Heart left ventricle (tissue), 13 donors: Measurements from ENCODE around the gene CCK.

Experiments
- POLR2A ChIP-seq, 2 donors: fragments of 450-650 bp; IDR thresholded peaks; one replicate each; pipeline ENCODE4 v1.6.1; 2017; ENCODE audit warnings: antibody characterized with exemption in 2 of 2, mild to moderate bottlenecking in 2 of 2, moderate library complexity in 2 of 2
- TF ChIP-seq, protein P1 (sequence below), 12 donors: fragments of 200-600 bp; sonication (generic) in 4 of 12; IDR thresholded peaks; one replicate each; pipeline versions ENCODE4 v1.5.0 to v1.8.0; 2018 to 2022; ENCODE audit warnings: antibody characterized with exemption in 12 of 12, mild to moderate bottlenecking in 5 of 12
- donor health status: ischemic (EF 13 %, LVEDD 7.1; RV severe dilation, severe dysfunction).
- donor health status: DM: no; HTN: yes; CAD: no.
- donor health status: DM: no; HTN: no; CAD: no.
- donor health status: ischemic (EF 25% LVEDD 6.9; RV normal size, moderate dysfunction).
- donor health status: ischemic (EF 25% LVEDD 5.7; RV mildly dilated, moderate dysfunction).
- donor health status: ischemic (EF 35%, LVEDD 5.7; RV mildly dilated, moderate dysfunction).
- donor health status: nonischemic (EF 11% LVEDD 7.7; RV severe dilation, severe dysfunction).
- donor health status: DM: yes; HTN: yes; CAD: no.
- donor health status: PGD.
- donor health status: ischemic (EF 29% LVEDD 5.4; RV normal size, mild dysfunction).
- donor health status: nonischemic (EF 23%, LVEDD 6.1; RV moderate dilation, normal function).

DNA sequence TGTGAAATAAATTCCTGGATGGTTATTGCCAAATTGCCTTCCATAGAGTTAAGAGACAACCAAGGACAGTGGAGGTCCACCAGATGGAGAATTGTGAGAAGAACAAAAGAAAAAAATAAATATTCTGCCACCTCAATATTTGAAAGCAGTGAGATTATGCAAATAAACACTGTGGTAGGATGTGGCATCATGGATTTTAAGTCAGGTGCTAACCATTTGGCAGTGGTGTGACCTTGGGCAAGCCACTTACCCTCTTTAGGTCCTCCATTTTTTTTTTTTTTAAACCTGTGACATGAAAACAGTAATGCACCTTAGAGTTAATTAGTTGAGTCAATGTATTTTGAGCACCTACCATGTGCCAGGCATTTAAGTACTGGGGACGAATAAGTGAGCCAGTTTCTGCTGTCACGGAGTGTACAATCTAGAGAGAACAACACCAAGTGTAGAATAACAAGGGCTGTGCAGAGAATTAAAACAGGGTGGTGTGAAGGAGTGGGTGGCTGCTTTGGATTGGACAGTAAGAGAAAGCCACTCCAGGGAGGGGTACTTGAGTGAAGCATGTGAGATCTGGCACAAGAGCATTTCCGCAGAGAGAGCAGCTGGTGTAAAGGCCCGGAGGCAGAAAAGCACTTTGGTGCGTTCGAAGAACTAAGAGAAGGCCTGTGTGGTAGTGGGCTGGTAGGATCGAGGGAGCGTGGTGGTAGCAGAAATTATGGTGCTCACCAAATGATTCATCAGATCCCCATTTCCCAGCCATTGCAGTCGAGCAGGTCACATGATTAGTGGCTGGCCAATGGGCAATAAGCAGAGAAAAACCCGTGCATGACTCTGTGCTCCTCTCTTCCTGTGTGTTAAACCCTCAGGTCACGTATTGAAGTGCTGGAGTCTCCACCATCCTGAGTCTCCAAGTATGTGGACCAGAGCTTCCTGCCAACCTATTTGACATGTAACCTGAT, 39.2 kb downstream of the CCK start:
- TF ChIP-seq POLR2A (IDR thresholded peaks at IDR 0.05): no peak
- TF ChIP-seq, protein P1, sequence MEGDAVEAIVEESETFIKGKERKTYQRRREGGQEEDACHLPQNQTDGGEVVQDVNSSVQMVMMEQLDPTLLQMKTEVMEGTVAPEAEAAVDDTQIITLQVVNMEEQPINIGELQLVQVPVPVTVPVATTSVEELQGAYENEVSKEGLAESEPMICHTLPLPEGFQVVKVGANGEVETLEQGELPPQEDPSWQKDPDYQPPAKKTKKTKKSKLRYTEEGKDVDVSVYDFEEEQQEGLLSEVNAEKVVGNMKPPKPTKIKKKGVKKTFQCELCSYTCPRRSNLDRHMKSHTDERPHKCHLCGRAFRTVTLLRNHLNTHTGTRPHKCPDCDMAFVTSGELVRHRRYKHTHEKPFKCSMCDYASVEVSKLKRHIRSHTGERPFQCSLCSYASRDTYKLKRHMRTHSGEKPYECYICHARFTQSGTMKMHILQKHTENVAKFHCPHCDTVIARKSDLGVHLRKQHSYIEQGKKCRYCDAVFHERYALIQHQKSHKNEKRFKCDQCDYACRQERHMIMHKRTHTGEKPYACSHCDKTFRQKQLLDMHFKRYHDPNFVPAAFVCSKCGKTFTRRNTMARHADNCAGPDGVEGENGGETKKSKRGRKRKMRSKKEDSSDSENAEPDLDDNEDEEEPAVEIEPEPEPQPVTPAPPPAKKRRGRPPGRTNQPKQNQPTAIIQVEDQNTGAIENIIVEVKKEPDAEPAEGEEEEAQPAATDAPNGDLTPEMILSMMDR (IDR thresholded peaks at IDR 0.05): no peak
